HTERT RPE-1 (cell line): ENCODE data around the gene DUSP5.
"Not testable (repeated sequence)": the region's sequence is repeated elsewhere in the genome, so short reads cannot be mapped to it uniquely, and the experiment has no call there.

ENCODE experiments used
- in situ Hi-C: fragments of 300-500 bp; cut with MboI; formaldehyde crosslinking; loops from 4 replicates; pipeline ENCODE4 v1.14.3; 2020; ENCODE audit warnings: low sequenced_read_pairs

Gene DUSP5, protein sequence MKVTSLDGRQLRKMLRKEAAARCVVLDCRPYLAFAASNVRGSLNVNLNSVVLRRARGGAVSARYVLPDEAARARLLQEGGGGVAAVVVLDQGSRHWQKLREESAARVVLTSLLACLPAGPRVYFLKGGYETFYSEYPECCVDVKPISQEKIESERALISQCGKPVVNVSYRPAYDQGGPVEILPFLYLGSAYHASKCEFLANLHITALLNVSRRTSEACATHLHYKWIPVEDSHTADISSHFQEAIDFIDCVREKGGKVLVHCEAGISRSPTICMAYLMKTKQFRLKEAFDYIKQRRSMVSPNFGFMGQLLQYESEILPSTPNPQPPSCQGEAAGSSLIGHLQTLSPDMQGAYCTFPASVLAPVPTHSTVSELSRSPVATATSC

DNA sequence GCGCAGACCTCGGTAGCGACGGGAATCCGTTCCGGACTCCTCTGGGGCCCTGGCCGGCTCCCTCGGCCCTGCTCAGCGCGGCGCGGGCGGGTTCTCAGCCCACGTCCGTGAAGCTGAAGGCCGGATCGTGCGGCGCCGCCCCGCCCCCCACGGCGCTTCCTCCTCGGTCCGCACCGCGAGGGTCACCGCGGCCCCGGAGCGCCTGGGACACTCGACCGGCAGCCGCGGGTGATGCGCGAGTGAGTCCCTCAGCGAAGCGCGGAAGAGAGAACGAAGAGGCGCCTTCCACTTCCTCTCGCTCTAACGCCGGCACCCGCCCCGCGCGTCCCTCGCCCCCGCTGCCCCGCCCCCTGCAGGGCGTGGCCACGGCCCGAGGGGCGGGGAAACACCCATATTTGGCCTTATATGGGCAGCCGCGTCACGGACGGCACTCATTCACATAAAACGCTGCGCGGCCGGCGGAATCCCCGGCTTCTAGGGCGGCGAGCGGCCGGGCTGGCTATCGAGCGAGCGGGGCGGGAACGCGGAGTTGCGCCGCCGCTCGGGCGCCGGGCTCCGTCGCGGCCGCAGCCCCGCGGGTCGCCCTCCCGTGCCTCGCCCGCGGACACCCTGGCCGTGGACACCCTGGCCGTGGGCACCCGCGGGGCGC lies at the start of gene DUSP5:
Gene DUSP5, plus strand, starts transcription at position 470 of the 649 bp plus-strand sequence. CDS start 215 bp downstream, outside the sequence.
- in situ Hi-C loops = no loop called here

DNA sequence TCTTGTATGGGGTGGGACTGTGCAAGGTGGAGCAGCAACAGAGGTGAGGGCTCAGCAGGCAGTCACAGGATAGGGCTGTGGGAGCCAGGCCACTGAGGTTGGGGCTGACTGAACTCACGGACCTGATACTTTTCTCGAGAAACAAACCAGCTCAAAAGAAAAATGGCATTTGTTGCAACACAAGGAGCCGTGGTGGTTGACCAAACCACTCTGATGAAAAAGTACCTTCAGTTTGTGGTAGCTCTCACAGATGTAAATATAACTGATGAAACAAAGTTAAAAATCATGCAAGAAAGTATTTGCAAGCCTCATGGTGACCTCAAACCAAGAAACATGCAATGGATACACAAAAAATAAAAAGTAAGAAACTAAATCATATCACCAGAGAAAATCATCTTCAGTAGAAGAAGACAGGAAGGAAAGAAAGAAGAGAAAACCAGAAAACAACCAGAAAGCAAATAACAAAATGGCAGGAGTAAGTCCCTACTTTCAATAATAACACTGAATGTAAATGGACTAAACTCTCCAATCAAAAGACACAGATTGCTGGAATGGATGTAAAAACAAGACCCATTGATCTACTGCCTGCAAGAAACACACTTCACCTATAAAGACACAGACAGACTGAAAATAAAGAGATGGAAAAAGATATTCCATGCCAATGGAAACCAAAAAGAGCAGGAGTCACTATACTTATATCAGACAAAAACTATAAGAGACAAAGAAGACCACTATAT lies 48.9 kb upstream of the DUSP5 start:
- in situ Hi-C loops = no loop called here

DNA sequence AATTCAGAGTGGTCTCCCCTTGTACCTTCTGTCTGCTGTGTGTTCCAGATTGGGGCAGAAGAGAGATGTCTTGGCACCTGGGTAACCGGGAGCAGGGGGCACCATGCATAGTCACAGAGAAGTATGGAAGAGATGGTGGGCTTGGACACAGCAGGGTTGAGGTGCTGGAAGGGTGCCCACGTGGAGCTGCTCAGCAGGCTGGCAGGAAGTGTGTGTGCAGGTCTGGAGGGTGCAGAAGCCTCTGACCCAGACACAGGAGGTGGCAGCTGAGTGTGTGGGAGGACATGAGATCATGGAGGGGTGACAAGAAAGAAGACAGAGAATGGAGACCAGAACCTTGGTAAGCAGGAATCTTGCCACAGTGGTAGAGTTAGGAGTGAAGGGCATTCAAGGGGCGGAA lies 42.3 kb upstream of the DUSP5 start:
- in situ Hi-C loops = no loop called here

DNA sequence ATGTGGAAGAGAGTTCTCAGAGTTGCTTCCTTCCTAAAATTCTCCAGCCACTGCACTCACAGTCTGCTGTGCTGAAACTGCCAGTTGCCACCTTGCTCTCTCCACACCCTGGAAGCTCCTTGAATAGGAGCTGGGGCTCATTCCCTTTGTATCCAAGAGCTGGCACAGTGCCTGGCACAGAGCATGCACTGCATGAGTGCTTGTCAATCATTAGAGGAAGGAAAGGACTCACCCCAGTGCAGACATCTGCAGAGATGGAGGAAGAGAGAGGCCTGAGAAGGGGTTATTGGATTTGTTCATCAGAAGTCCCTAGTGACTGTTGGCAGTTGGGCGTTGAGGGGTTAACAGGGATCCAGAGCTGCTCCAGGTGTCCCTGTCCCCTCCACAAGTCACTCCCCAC lies 41.7 kb upstream of the DUSP5 start:
- in situ Hi-C loops = no loop called here

DNA sequence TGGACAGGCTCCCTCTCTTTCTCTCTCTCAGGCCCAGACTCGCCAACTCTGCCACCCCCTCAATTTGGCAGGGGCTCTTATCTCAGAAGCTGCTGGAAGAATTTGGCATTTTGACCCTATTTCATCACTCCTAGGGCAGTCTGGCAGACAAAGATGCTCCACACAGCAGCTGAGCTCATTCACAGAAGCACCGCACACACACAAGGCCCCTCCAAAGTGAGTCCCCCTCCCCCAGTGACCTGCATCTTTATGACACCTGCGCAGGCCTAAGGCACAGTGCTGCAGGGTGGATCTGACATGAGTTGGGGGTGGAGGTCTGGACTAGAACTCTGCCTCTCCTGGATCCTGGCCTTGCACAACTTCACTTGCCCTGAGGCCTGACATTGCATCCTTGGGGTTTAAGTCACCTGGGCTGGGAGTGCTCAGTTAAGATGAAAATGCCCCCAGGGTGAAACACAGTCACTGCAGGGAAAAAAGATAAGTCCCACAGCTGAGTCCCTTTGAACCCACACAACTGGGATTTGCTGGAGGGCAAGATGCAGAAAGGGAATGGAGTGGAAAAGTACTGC lies 41.1 kb upstream of the DUSP5 start:
- in situ Hi-C loops = no loop called here

DNA sequence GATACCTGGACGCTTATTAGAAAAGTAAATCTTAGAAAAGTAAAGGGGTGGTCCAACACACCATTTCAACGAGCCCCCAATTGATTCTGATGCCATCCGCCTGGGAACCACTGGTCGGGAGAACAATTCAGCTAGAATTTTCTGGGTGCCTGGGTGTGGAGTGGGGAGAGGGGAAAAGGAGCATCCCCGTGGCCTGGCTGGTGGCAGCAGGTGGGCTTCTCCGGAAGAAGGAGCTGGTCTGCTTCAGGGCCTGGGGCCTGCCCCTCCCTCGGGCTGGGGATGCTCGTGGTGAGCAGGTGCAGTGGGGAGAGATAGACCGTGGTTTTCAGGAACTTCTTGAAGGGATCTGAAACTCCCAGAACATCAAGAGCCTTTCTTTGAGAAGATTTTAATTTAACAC lies 39.9 kb upstream of the DUSP5 start:
- in situ Hi-C loops = no loop called here

DNA sequence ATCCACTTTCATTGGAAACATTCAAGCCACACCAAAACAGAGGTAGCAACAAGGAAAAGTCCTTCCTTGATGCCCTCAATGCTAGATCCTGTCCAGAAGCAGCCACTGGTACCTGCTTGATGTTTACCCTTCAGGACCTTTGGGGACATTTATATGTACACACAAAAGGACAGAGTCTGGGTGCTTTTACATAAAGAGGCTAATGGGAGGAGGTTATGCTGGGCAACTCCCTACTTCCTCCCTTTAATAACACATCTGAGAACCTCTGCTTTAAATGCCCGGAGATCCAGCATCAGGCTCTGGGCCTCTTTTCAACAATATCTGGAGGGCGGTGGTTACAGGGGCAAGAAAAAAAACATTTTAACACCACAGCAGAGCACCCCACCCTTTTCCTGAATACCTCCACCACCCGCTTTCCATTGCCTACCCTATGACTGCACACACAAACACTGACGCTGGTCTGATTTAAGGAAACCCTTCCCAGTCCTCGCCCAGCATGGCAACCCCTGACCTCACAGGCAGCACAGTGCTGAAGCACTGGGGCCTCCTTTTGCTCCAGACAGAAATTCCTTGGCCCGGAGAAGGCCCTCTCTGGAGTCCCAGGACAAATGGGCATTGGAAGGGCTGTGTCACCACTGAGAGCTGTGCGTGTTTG lies 39.3 kb upstream of the DUSP5 start:
- in situ Hi-C loops = no loop called here

DNA sequence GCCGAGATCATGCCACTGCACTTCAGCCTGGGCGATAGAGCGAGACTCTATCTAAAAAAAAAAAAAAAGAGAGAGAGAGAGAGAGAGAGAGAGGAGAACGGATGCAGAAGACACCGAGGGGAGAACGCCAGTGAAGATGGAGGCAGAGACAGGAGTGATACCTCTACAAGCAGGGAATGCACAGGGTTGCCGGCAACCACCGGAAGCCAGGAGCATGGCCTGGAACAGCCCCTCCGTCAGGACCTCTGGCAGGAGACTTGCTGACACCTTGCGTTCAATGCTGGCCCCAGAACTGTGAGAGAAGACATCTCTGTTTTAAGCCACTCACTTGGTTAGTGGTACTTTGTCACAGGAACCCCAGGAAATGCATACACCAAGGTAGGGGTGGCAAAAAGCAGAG lies 38.1 kb upstream of the DUSP5 start:
- in situ Hi-C loops = no loop called here

DNA sequence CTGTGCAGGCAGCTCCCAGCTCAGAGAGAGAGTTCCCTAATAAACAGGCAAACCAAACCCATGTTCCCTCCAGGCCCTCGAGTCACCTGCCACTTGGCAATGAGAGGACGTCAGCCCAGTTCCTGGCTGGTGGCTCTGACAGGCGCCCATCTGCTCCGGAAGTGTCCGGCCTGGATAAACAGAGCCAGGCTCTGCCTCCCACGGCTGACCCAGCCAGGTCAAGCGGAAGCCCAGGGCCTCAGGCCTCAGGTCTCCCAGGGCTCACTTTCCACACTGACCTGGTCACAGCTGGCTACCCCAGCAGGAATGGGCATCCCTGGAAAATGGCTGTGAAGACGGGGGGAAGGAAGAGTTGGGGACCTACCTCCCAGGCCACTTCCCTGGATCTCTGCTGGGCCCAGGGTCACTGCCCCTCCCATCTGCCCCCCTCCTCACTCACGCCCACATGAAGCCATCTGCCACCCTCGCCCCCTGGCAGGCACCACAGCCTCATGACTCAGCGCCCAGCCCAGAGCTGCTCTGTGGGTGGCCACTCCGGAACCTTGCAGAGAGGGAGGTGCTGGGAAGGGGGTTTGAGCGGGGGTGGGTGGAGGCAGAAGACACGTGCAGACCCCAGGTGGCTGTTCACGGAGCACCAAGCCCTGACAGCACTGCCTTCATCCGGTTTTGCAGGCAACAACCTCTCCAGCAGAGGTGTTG lies 37.4 kb upstream of the DUSP5 start:
- in situ Hi-C loops = no loop called here

DNA sequence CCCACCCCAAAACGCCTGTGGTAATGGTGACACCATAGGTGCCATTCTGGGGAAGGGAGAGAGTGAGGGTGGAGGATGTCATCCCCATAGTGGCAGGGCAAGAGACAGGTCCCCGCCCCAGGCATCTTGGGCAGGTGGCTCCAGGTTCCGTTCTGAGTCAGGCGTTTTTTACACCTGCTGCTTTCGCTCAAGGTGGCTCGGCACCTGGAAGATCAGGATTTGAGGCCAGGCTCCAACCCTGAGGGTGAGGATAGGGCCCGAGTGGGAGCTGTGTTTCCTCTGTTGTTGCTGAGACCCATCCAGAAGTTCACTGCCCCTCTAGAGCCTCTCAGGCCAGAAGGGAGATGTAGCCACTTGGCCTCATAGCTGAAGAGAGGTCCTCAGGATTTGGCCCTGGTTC lies 36.6 kb upstream of the DUSP5 start:
- in situ Hi-C loops = no loop called here

DNA sequence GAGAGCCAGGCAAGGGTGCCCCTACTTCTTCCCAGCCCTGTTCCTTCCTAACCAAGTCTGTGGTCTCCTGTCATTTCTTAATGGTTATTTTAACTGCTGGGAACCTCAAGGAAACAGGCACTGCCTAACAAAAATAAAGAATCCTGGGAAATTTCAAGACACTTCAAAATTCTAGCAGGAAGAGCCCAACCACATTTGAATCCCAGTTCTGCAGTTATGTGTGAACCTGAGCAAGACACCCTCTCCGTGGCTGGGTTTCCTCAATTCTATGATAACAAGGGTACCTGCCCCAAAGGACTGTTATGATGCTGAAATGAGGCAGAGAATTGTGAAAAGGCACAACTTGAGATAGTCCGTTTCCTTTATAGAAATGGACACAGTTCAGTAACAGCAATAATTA lies 36.2 kb upstream of the DUSP5 start:
- in situ Hi-C loops = no loop called here

DNA sequence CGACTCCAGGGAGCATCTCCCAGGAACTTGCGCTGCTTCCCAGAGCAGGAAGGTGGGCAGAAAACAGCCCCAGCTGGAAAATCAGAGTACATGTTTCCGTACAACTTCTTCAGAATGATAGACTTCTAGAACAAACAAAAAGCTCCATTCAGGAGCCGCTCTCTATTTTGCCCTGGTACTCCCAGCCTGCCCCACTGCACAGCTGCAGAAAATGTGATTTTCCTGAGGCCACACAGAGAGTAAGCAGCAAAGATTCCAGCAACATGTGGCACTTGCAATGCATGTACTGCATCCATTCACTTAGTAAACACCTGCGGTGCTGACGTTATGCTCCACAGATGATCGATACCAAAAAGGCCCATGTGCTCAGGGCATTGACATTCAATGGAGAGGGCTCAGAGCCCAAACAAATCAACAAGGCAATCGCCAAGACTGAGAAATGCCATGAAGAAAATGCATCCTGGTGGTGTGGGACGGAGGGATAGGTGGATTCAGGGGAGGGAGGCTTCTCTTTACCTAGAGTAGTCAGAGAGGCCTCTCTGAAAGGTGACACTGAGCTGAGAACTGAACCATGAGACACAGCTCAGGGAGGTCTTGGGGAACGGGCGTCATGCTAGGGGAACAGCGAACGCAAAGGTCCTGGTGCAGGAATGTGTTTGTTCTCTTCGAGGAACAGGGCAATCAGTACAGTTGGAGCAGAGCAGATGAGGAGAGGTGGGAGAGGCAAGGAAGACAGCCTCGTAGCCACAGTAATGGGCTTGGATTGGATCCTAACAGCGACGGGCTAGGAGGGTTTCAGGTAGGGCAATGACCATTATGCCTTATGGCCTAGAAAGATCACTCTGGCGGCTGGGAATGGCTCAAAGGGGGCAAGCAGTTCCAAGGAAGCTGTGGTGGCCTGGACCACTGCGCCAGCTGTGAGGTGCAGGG lies 35.3 kb upstream of the DUSP5 start:
- in situ Hi-C loops = no loop called here

DNA sequence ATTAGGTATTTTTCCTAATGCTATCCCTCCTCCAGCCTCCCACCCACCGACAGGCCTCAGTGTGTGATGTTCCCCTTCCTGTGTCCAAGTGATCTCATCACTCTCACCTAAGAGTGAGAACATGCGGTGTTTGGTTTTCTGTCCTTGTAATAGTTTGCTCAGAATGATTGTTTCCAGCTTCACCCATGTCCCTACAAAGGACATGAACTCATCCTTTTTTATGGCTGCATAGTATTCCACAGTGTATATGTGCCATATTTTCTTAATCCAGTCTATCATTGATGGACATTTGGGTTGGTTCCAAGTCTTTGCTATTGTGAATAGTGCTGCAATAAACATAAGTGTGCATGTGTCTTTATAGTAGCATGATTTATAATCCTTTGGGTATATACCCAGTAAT lies 29.4 kb upstream of the DUSP5 start:
- in situ Hi-C loops = not testable (repeated sequence)

DNA sequence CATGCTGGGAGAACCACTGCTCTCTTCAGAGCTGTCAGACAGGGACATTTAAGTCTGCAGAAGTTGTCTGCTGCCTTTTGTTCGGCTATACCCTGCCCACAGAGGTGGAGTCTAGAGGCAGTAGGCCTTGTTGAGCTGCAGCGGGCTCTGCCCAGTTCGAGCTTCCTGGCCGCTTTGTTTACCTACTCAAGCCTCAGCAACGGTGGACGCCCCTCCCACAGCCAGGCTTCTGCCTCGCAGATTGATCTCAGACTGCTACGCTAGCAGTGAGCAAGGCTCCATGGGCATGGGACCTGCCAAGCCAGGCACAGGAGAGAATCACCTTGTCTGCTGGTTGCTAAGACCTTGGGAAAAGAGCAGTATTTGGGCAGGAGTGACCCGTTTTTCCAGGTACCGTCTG lies 27.2 kb upstream of the DUSP5 start:
- in situ Hi-C loops = not testable (repeated sequence)

DNA sequence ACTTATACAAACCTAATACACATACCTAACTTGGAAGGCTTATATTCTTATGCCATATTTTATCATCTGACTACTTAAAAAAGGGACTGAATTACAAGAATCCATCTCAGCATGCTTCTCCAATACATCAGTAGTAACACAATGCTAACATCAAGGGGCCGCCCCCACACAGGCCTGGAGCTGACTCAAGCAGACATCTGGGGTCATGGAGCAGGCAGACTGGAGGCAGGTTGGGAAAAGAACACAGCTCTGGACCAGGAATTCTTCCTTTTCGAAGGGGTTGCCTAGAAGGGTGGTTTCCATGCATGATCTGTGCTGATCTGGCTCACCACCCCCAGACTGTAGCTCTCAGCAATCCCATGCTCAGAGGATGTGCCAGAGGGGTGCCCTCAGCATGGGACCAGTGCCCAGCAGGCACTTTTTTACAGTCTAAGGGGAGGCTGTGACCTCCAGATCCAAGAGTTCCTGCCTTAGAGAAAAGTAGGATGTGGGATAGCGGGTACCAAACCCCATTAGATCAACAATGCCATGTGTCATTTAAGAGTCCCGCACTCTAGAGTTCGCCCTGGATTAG lies 26.1 kb upstream of the DUSP5 start:
- in situ Hi-C loops = no loop called here

DNA sequence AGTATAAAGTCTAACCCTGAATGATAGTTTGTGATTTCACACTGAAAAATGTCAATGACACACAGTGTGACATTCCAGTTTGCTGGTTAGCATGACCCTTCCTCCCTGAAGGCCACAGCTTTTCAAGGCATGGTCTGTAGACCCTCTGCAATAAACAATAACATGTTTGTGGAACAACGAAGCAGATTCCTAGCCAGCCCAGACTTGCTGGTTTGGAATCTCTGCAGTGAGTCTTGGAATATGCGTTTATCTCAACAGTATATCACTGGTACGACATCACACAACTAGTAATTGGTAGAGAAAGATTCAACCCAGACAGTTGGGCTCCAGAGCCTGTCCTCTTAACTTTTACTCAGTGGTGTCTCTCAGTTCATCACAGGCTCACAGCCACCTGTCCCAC lies 23.7 kb upstream of the DUSP5 start:
- in situ Hi-C loops = no loop called here

DNA sequence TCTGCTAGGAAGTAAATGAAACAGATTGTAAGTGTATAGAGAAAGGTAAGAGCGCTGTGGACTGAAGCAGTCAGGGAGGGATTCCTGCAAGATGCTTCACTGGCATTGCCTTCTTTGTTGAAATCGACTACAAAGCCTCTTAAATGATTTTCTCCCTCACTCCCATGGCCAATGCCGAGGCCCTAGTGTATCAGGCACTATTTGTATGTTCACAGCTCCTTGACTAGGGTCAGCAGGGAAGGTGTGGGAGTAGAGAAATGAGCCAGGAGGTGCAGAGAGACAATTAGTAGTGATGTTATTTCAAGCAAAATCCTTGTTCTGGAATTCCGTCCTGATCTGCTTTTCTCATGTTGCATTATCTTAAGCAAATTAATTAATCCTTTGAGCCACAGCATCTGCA lies 22.9 kb upstream of the DUSP5 start:
- in situ Hi-C loops = no loop called here

DNA sequence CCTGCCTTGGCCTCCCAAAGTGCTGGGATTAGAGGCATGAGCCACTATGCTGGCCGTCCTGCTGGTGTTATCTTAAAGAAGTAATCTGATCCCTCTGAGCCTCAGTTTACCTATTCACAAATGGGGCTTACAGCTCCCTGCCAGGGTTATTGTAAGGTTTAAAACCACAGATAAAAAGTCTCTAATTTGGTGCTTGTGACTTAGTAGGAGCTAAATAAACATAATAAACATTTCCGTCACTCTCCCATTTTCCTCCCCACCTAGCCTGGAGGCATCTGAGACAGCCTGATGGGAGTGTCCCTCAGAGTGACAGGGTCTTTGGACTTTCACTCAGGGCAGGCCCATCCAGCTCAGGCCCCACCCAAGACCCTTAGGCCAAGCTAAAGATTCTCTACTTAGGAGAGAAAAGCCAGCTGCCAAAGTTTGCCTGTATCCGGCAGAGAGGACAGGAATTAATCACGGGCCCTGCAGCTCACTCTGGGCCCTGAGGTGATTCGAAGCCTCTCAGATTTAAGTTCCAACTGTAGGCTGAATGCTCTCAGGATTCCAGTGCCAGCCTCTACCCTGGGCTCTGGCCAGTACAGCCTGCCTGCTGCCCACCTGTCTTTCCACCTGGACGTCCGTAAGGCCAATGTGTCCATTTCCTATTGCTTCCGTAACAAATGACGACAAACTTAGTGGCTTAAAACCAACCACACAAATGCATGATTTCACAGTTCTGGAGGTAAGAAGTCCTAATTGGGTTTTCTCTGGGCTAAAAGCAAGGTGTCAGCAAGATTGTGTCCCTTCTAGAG lies 21.8 kb upstream of the DUSP5 start:
- in situ Hi-C loops = no loop called here
